GM12878 (cell line): Measurements from ENCODE around the gene KCNAB2.

Experiments
- ATF3 ChIP-seq: IDR thresholded peaks from 2 replicates; pipeline ENCODE4 v1.6.1; 2011; ENCODE audit warnings: low read depth, mild to moderate bottlenecking, low read length, moderate library complexity, borderline replicate concordance; ENCODE audit errors: extremely low read depth
- ESRRA ChIP-seq: IDR thresholded peaks from 2 replicates; pipeline ENCODE4 v1.6.1; 2012; ENCODE audit warnings: mild to moderate bottlenecking, low read length, improper control_type of control experiment
- GABPA ChIP-seq: IDR thresholded peaks from 2 replicates; pipeline ENCODE4 v1.6.1; 2014; ENCODE audit warnings: antibody characterized with exemption, low read depth, mild to moderate bottlenecking, inconsistent platforms
- HCFC1 ChIP-seq: fragments of 150-350 bp; IDR thresholded peaks from 2 replicates; pipeline ENCODE4 v1.6.1; 2014; ENCODE audit warnings: low read length
- IKZF1 ChIP-seq: fragments of 450-650 bp; conservative IDR thresholded peaks from 2 replicates; pipeline ENCODE4 v1.6.1; 2017; ENCODE audit warnings: antibody characterized with exemption, mild to moderate bottlenecking
- MAX ChIP-seq: IDR thresholded peaks from 2 replicates; pipeline ENCODE4 v1.6.1; 2012; ENCODE audit warnings: low read depth, low read length, improper control_type of control experiment
- NKRF ChIP-seq: fragments of 450-650 bp; conservative IDR thresholded peaks from 2 replicates; pipeline ENCODE4 v1.6.1; 2017; ENCODE audit warnings: mild to moderate bottlenecking, moderate library complexity
- PAX8 ChIP-seq: fragments of 450-650 bp; IDR thresholded peaks from 2 replicates; pipeline ENCODE4 v1.6.1; 2017; ENCODE audit warnings: mild to moderate bottlenecking, moderate library complexity
- RAD21 ChIP-seq: IDR thresholded peaks from 2 replicates; pipeline ENCODE4 v1.6.1; 2011; ENCODE audit warnings: mild to moderate bottlenecking, low read depth, low read length, moderate library complexity; ENCODE audit not compliant: insufficient read depth
- TAF1 ChIP-seq: IDR thresholded peaks from 2 replicates; pipeline ENCODE4 v1.6.1; 2011; ENCODE audit warnings: mild to moderate bottlenecking, low read depth, low read length, borderline replicate concordance
- ZNF207 ChIP-seq: fragments of 450-650 bp; IDR thresholded peaks from 2 replicates; pipeline ENCODE4 v1.6.1; 2014; ENCODE audit warnings: antibody characterized with exemption, mild to moderate bottlenecking, borderline replicate concordance
- ZNF24 ChIP-seq: fragments of 450-650 bp; IDR thresholded peaks from 2 replicates; pipeline ENCODE4 v1.6.1; 2017; ENCODE audit warnings: antibody characterized with exemption, mild to moderate bottlenecking
- TF ChIP-seq, protein P1 (sequence below), 3 experiments: IDR thresholded peaks in 2 of 3; conservative IDR thresholded peaks in 1 of 3; 2 replicates each; pipeline ENCODE4 v1.5.1; 2011; ENCODE audit warnings: low read depth in 3 of 3, low read length in 3 of 3, mild to moderate bottlenecking in 3 of 3, control low read depth in 2 of 3, moderate library complexity in 2 of 3, inconsistent platforms in 1 of 3, mixed read lengths in 1 of 3; ENCODE audit not compliant: control insufficient read depth in 2 of 3, insufficient read depth in 1 of 3; ENCODE audit errors: extremely low read depth in 1 of 3
- TF ChIP-seq, protein P2 (sequence below): fragments of 450-650 bp; IDR thresholded peaks from 2 replicates; pipeline ENCODE4 v1.6.1; 2018; ENCODE audit warnings: borderline replicate concordance, mild to moderate bottlenecking; ENCODE audit not compliant: partially characterized antibody

- TF ChIP-seq ZNF24 (no peak), ATF3 (no peak), PAX8 (no peak), RAD21 (no peak), TAF1 (no peak), IKZF1 (no peak), GABPA (no peak), HCFC1 (no peak), MAX (no peak), NKRF (no peak), ZNF207 (no peak), ESRRA (no peak)
- TF ChIP-seq, protein P1, sequence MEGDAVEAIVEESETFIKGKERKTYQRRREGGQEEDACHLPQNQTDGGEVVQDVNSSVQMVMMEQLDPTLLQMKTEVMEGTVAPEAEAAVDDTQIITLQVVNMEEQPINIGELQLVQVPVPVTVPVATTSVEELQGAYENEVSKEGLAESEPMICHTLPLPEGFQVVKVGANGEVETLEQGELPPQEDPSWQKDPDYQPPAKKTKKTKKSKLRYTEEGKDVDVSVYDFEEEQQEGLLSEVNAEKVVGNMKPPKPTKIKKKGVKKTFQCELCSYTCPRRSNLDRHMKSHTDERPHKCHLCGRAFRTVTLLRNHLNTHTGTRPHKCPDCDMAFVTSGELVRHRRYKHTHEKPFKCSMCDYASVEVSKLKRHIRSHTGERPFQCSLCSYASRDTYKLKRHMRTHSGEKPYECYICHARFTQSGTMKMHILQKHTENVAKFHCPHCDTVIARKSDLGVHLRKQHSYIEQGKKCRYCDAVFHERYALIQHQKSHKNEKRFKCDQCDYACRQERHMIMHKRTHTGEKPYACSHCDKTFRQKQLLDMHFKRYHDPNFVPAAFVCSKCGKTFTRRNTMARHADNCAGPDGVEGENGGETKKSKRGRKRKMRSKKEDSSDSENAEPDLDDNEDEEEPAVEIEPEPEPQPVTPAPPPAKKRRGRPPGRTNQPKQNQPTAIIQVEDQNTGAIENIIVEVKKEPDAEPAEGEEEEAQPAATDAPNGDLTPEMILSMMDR (IDR thresholded peaks at IDR 0.05 in 2 of 3, conservative IDR thresholded peaks at IDR 0.05 in 1 of 3; ENCODE audit: control insufficient read depth in 2 of 3, extremely low read depth in 1 of 3, insufficient read depth in 1 of 3, low read depth in 3 of 3, low read length in 3 of 3) = no peak
- TF ChIP-seq, protein P2, sequence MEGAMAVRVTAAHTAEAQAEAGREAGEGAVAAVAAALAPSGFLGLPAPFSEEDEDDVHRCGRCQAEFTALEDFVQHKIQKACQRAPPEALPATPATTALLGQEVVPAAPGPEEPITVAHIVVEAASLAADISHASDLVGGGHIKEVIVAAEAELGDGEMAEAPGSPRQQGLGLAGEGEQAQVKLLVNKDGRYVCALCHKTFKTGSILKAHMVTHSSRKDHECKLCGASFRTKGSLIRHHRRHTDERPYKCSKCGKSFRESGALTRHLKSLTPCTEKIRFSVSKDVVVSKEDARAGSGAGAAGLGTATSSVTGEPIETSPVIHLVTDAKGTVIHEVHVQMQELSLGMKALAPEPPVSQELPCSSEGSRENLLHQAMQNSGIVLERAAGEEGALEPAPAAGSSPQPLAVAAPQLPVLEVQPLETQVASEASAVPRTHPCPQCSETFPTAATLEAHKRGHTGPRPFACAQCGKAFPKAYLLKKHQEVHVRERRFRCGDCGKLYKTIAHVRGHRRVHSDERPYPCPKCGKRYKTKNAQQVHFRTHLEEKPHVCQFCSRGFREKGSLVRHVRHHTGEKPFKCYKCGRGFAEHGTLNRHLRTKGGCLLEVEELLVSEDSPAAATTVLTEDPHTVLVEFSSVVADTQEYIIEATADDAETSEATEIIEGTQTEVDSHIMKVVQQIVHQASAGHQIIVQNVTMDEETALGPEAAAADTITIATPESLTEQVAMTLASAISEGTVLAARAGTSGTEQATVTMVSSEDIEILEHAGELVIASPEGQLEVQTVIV = no peak
Measured at GRCh38 chr1:6091823-6092109, 46.1 kb downstream of the KCNAB2 start.
